ENCODE data around the gene FHOD1.

FHOD1 gene

DNA sequence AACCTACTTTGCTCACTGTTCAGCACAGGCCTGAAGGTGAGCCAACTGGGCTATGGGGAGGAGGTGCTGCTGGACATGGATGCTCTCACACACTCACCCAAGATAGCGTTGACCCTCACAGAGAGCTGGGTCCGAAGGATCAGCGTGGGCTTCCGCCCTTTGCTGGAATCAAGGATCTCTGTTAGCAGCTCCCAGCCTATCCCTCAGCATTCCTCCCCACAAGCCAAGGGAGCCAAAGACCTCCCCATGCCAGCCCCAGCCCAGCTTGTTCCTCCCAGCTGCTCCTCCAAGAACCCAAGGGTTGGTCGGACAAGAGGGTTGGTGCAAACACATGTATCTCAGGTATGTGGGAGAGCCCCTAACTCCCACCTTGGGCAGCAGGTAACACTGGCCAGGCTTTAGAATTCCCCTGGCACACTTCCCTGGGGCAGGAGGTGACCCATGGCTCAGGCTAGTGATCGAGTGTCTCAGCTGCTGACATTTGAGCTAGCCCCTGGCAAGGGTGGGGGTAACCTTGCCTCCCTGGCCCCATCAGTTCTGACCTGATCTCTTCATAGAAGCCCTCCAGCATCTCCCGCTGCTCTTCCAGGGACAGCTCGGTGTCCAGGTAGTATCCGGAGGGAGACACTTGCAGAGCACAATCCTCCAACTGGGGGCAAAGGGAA, 8.3 kb downstream of the FHOD1 start:
- no peak for DNase-seq
- intact Hi-C loops (cut with DNase I): no loop called here

- intact Hi-C loops (cut with DNase I): no loop called here
- DNase-seq: no peak
These were observed 9.1 kb downstream of the FHOD1 start for GRCh38 chr16:67238278-67238575.

GRCh38 chr16:67237396-67238277, 9.6 kb downstream of the FHOD1 start:
- DNase-seq: no peak
- intact Hi-C loops (cut with DNase I): no loop called here

- intact Hi-C loops (cut with DNase I): no loop called here
- DNase-seq: peak; percentile 49 to 96 (median 83)
These were observed 10.5 kb downstream of the FHOD1 start for GRCh38 chr16:67236563-67237395.

GRCh38 chr16:67235816-67236562, 11.3 kb downstream of the FHOD1 start:
- intact Hi-C loops (cut with DNase I): no loop called here
- DNase-seq: peak in 40 of 42 donors; percentile 43 to 96 (median 73)

DNA sequence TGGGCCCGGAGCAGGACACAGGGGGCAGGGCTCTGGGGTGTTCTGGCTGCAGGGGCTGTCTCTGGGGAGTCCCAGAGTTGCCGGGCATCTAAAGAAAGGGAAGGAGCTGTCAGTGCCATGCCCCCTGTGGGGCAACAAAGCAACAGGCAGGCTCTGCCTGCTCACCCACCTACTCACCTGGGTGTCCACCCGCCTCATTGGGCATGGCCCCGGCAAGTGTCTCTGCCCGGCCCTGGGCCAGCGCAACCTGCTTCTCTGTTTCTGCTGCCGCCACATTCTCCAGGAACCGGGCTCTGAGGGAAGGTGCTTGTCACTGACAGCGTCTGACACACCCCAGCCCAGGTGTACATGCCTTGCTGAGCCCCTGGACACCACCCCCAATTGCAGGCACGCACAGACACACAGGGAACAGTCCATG, 13.1 kb downstream of the FHOD1 start:
- intact Hi-C loops (cut with DNase I): no loop called here
- DNase-seq: no peak

DNA sequence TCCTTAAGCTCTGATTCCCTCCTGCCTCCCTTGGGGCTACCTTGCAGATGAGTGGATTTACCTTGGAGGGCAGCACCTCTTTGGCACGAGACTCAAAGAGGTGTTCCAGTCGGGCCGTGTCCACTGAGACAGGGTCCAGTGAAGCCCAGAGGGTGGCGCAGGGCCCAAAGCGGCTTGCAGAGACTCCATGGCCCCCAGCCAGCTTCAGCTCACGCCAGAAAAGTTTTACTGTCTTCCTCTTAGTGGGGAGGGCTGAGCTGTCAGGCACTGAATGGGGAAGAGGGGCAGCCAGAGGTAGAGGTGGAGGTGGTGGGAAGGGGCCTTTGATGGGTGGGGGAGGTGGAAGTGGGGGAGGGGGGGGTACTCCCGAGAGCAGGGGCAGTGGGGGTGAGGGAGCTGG, 13.7 kb downstream of the FHOD1 start:
- DNase-seq: no peak
- intact Hi-C loops (cut with DNase I): no loop called here

DNA sequence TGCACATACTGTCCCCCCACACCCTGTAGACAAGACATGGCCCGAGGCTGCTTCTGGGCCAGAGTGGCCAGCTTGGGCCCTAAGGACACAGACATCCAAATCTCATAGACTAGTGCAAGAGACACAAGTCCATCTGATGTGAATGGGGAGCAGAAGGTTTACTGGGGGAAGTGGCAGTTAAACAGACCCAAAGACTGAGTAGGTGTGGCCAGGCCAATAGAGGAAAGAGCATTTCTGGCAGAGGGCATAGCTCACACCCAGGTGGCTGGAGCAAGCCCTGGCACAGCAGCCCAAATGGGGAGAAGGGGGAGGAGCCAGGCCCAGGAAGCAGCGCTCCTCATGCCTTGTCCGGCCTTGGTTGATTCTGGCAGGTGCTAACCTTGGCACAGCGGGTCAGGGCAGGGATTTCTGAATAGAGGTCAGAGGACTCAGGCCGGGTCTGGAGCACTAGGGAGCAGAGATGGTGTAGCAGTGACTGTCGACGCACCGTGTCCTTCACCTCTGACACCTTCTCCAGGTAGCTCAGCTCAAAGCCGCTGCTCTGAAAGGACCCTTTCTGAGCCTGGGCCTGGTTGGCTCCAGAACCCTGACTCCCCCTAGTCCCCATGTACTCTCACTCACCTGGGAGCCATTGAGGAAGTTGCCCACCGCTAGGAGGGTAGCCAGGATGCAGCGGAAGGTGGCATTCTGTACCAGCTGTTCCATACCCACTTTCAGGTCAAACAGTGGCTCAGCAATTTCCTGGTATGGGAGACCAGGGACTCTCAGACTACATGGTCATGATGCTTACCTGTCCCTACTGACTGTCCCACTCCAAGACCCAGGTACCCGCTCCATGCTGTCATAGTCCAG, 16.2 kb downstream of the FHOD1 start:
- intact Hi-C loops (cut with DNase I): no loop called here
- DNase-seq: no peak

- DNase-seq: no peak
- intact Hi-C loops (cut with DNase I): loop anchor here (5.0 kb wide), 1 partner anchor 38 kb away; the partner anchor contains the start of genes E2F4 and EXOC3L1
These were observed 17.1 kb downstream of the FHOD1 start for GRCh38 chr16:67229906-67230808.

DNA sequence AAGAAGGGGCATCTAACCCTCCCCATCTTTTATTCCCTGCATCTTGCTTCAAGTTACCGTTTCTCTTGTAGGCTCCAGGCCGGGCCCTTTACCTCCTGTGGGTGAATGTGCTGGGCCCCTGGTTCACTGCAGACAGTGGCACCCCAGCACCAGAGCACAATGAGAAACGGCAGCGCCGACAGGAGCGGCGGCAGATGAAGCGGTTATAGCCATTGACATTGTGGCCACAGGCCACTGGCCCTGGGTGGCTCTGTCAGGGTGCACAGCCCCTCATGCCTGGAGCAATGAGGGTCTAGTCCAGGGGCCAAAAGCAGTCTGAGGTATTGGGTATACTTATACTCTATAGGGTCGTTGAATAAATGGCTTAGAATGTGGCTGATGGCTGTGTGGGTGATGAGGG, 18.4 kb downstream of the FHOD1 start:
- DNase-seq: no peak
- intact Hi-C loops (cut with DNase I): loop anchor here (5.0 kb wide), 1 partner anchor 37 kb away; the partner anchor contains the start of genes E2F4 and EXOC3L1

DNA sequence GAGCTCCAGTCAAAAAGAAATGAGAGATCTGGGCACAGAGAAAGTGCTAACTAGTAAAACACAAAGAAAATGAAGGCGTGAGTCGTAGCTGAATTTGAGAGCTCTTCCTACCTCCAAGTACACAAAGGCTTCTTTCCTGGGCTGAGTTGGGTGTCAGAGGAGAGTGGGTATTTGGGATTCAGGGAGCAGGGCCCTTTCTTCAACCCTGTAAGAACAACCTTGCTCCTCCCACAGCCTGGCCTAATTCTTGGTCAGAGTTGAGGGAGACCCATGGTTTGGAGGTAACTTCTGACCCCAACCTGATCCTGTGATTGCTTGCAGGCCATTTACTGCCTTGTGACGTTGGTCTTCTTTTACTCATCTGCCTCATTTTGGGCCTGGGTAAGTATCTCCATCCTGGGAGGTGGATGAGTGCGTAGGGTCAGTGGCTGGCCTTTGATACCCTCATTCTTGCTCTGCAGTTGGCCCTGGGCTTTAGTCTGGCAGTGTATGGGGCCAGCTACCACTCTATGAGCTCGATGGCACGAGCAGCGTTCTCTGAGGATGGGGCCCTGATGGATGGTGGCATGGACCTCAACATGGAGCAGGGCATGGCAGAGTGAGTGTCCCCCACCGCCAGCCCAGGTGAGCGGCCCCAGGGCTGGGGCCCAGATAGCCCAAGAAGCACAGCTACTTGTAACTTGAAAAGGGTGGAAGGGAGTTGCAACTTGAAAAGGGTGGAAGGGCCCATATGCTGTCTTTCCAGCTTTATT, 19.1 kb downstream of the FHOD1 start:
- intact Hi-C loops (cut with DNase I): loop anchor here (5.0 kb wide), 1 partner anchor 36 kb away; the partner anchor contains the start of genes E2F4 and EXOC3L1
- DNase-seq: no peak

- intact Hi-C loops (cut with DNase I): loop anchor here (5.0 kb wide), 1 partner anchor 35 kb away; the partner anchor contains the start of genes E2F4 and EXOC3L1
- DNase-seq: no peak
These were observed 19.7 kb downstream of the FHOD1 start for GRCh38 chr16:67227567-67227921.

DNA sequence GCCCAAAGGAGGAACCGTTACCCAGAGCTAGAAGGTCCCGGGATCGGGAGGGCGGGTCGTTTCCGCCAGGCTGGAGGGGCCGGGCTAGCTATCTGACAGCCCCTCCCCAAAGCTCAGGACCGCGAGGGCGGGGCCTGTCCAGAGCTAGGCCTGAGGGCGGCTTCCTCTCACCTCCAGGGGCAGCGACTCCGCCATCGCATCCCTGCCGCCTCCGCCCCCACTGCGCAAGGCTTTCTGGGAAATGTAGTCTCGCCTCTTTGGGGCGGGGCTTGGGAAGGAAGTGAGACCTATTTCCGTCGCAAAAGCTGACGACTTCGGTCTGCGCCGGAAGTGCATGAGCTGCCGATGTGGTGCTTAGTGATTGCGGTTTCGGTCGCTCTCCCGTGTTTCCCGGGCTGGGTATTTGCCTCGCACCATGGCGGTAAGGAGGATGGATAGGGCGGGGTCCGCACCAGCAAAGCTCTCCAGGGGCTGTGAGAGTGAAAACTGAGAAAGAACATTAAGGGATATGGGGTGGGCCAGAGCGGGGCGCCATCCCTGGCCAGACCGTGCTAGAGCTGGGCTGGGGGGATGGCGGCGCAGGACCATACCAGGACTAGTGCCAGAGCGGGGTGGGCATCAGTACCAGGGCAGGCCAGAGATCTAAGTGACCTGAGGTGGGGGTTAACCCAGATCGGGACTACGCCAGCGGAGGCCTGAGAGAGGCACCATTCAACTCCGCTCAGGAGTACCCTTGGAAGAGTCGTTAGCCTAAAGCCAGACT, 20.3 kb downstream of the FHOD1 start, which contains the start of gene TMEM208:
TMEM208 (plus strand) TSS at position 327 of the 763 bp plus-strand sequence; CDS start at position 416, 89 bp downstream.
- intact Hi-C loops (cut with DNase I): loop anchor here (5.0 kb wide), 1 partner anchor 35 kb away; the partner anchor contains the start of genes E2F4 and EXOC3L1
- DNase-seq: peak; percentile 92 to 99 (median 96)

GRCh38 chr16:67226295-67226803, 20.9 kb downstream of the FHOD1 start:
- DNase-seq: no peak
- intact Hi-C loops (cut with DNase I): loop anchor here (5.0 kb wide), 1 partner anchor 34 kb away; the partner anchor contains the start of genes E2F4 and EXOC3L1

- intact Hi-C loops (cut with DNase I): no loop called here
- no peak for DNase-seq
These were observed 23.3 kb downstream of the FHOD1 start for GRCh38 chr16:67223992-67224391.
